Breast epithelium (tissue), 3 donors: Measurements from ENCODE around the gene CRAMP1.

ENCODE experiments used
- POLR2AphosphoS5 ChIP-seq, 3 donors: sonication (generic); formaldehyde crosslinking; IDR thresholded peaks; one replicate each; pipeline ENCODE4 v1.6.1; 2017; ENCODE audit warnings: antibody characterized with exemption in 3 of 3
- TF ChIP-seq, protein P1 (sequence below), 3 donors: fragments of 450-650 bp; IDR thresholded peaks; one replicate each; pipeline ENCODE4 v1.5.1; 2016 to 2017; ENCODE audit warnings: antibody characterized with exemption in 3 of 3, mild to moderate bottlenecking in 3 of 3, moderate library complexity in 3 of 3

DNA sequence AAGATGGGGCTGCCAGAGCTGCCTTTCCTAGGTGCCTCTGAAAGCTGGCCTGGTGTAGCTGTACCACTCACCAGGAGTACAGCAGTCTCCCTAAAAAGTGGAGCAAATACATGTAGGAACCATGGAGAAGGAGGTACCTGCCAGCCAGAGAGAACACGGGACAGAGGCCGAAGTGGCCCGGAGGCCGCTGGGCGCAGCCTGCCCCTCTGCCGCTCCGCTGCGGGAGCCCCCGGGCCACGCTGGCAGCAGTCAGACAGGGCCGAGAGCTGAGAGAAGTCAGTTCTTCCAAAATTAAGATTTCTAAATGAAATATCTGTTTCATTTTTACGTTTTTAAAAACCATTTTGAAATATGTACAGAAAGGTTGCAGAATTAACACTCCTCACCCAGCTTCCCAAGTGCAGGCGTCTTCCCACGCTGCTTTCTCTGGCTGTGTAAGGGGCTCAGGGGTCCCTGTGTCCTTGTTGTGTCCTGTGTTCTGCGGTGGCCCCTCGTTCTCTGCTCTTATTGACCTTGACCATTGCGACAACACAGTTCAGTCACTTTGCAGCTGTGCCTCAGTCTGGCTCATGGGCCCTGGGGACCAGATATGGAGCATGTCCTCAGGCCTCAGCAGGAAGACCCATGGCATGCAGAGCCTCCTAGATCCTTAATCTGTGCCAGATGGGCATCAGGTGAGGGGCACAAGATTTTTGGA lies 98.8 kb downstream of the CRAMP1 start:
- TF ChIP-seq, protein P1, sequence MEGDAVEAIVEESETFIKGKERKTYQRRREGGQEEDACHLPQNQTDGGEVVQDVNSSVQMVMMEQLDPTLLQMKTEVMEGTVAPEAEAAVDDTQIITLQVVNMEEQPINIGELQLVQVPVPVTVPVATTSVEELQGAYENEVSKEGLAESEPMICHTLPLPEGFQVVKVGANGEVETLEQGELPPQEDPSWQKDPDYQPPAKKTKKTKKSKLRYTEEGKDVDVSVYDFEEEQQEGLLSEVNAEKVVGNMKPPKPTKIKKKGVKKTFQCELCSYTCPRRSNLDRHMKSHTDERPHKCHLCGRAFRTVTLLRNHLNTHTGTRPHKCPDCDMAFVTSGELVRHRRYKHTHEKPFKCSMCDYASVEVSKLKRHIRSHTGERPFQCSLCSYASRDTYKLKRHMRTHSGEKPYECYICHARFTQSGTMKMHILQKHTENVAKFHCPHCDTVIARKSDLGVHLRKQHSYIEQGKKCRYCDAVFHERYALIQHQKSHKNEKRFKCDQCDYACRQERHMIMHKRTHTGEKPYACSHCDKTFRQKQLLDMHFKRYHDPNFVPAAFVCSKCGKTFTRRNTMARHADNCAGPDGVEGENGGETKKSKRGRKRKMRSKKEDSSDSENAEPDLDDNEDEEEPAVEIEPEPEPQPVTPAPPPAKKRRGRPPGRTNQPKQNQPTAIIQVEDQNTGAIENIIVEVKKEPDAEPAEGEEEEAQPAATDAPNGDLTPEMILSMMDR (IDR thresholded peaks at IDR 0.05): no peak
- no peak for TF ChIP-seq POLR2AphosphoS5 (IDR thresholded peaks at IDR 0.05)
